ENCODE measurements around the gene KLK6.

Gene KLK6

DNA sequence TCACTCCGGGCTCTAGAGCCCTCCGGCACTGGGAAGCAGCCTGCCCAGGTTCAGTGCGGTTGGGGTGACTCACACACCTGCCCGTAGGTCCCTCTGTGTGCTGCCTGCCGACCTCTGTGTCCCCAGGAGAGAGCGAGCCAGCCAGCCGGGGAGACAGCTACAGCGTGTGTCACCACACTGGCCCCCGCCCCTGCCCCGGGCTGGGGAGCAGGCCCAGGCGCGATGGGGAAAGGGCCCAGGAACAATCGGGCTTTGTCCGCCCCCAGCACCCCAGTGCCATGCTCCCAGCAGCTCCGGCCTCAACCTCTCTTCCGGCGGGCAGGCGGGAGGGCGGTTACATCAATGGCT lies at the start of gene KLK6:
TSS of gene KLK6 (minus strand) at position 179 of the 348 bp plus-strand sequence. CDS start 1,487 bp downstream, outside the sequence.
- no peak for DNase-seq

DNA sequence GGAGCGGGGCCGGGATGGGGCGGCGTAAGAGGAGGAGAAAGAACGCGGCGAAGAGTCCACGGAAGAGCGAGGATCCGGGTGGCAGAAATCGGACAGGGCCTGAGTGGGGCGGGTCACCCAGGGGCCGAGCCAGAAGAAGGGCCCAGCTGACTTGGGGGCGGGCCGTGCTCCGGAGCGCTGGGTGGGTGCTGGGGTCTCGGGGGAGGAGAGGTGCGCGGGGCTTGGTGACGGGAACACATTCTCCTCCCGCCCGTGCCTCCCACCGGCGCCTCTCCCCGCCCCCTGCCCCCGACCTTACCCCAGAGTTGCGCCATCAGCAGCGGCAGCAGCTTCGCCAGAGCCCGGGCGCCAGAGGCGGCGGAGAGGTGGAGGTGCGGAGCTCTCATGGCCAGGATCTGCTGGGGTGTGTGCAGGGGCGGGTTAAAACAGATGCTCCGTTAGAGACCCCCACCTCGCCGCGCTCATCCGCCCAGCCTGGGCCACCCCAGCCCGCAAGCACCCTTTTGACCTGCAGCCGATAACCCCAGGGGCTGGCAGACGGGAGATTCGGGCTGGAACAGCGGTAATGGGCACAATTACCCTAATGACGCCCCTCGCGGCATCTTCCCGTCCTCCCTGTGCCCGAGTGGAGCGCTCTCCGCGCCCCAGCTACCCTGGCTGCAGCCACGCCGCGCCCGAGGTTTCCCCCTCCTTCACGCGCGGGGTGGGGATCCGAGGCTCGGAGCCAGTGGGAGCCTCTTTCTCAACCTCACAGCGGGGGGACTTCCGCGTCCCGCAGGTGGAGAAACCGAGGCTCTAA lies 49.6 kb upstream of the KLK6 start:
- no peak for DNase-seq

DNA sequence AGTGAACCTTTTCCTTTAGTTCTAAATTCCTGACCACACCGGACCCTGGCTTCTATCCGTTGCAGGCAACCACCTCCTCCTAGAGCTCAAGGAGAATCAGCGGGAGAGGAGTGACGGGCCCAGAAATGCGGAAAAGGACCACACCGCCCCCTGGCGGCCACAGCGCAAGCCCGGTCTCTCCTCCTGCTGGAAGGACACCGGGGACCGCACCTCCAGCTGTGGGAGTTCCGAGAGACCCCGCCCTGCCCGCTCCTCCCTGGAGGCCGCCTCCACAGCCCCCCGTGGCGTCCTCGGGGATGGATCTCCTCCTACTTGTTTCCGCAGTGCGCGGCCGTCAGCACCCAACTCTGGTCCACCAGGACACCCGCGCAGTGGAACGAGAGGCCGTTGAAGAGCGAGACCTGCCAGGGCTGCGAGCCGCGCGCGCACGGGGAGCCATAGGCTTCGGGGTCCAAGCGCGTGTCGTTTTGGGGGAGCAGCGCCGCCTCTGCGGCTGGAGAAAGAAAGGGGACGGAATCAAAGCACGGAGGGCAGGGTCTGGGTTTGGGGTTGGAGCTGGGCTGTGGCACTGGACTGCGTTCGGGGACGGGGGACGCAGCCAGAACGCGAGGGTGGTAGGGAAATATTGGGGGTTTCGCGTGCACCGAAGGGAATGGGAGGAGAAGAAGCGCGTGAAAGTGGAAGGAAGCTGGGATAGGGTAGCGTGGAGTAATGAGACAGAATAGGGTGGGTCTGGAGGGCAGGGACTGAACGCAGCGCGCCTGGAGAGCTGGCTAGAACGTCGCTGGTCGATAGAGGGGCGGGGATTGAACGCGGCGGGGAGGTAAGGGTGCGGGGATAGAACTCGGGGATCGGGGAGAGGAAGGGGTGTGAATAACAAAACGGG lies 47.6 kb upstream of the KLK6 start:
- peak; percentile 57 for DNase-seq

DNA sequence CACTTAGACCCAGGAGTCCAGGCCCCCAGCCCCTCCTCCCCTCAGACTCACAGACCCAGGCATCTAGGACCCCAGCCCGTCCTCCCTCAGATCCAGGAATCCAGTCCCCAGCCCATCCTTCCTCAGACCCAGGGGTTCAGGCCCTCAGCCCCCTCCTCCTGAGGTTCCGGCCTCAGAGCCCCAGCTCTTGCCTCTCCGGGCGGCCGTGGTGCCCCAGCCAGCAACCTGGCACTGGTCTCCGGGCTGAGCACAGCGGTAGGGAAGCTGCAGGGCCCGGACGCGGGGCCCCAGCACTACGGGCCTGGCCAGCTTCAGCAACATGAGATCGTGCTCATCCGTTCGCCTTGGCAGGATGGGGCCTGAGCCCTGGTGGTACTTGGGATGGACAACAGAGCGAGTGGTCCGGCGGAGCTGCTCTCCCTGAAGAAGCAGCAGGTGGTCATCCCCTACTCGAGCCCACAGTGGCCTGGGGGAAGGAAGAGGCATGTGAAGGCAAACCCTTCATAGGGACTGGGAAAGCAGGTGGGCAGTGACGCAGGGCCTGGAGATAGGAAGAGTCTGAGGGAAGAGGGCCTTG lies 46.4 kb upstream of the KLK6 start:
- DNase-seq, result no peak

DNA sequence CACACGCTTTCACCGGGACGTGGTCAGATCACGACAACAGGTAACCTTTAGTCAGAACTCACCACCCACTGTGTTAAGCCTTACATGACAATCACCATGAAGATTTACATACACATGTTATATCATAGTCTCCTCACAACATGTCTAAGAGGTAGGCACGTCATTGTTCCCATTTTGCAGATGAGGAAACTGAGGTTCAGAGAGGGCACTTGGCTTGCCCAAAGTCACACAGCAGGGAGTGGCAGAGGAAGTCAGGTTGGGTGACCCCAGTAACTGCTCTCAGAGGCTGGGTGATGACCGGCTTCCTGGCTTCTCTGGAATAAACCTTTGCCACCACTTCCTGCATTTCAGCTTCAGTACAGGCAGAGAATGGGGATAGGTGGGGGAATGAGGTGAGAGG lies 44.9 kb upstream of the KLK6 start:
- no peak for DNase-seq

DNA sequence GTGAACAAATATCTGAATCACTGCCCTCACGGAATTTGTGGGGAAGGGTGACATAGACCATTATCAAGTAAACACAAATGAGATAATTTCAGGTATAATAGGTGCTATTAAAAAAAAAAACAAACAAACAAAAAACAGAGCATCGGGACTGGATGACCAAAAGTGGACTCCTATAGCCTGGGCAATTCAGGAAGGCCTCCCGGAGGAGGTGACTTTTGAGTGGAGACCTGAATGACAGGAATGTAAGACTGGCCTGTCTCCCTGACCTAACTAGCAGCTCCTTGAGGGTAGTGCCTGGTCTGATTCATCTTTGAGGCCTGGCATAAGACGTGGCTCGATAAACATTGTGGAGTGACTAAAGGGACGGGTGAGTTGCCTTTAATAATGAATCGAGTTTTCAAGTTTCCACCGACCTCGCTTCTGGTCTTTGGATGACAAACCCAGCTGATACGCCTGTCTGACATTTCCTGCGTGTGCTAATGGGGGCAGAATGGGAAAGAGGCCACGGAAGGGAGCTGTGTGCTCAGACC lies 43.3 kb upstream of the KLK6 start:
- DNase-seq, result no peak

DNA sequence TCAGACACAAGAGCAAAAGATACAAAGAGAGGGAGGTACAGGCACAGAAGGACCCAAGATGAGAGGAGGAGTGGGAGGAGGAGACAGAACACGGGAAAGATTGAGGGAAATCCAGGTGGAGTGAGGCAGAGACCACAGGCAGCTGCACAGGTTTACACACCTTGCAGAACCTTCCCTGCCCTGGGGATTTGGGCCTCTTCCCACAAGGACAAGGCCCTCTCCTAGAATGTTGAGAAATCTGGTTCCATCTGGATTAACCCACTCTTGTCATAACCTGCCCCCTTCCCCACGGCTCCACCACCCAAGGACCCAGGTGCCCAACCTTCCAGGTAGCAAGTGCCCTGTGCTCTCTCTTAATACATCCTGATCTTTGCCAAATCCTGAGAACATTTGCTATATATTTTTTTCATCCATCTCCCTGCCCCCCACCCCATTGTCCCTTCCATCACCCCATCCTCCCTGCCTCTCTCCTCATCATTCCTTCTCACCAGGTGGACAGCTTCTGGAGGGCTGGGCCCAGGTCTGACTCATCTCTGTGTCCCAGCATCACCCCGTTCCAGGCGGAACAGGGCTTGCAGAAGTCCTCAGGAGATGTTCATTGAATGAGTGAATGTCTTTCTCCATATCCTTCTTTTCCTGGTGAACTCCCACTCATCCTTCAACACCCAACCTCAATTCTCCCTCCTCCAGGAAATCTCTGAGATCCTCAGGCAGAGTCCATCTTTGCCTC lies 40.8 kb upstream of the KLK6 start:
- no peak for DNase-seq

DNA sequence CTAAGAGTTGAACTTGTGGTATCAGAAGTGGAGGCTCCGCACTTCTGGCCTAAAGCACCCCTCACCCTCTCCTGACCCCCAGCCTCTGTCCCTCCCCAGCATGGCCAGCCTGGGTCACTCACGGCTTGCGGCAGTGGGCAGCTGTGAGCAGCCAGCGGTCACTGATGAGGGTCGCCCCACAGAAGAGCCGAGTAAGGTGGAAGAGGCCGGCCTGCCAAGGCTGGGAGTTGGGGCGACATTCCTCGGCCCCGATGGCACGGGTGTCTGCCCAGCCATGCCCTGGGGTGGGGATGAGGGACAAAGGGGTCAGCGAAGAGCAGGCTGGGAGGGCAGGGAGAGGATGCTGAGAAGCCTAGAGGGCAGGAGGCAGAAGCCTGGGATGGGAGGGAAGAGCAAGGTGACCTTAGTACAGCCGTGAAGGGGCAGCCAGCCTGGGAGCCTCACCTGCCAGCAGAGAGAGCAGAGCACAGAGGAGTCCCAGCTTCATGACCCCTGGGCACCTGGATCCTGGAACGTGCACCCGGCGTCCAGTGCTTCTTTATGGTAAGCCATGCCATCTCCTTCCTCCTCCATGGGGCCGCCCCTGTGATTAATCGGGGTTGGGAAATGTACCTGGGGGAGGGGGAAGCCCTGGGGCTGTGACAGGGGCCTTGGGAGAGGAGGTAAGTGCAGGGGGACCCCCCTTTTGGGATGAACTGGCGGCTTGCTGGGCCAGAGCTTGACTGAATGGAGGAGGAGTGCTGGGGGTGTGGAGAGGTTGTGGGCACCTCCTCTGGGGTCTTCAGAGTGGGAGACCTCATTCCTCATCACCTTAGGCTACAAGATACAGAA lies 39.9 kb upstream of the KLK6 start:
- DNase-seq, result no peak

DNA sequence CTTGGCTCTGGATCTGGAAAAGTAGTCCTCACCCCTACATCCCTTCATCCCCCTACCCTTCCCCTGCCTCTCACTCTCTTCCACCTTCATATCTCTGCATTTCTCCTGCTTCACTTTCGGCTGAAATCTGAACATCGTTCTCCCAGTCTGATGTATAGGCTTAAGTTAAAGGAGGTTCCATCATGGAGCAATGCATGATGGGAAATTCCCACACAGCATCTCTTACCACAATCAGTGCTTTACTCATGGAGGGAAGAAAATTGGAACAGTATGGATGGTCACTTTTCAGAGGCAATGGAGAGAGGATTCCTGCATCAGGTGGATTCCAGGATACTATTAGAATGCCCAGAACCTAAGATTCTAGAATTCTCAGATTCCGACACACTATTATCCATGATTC lies 38.1 kb upstream of the KLK6 start:
- DNase-seq, result no peak

DNA sequence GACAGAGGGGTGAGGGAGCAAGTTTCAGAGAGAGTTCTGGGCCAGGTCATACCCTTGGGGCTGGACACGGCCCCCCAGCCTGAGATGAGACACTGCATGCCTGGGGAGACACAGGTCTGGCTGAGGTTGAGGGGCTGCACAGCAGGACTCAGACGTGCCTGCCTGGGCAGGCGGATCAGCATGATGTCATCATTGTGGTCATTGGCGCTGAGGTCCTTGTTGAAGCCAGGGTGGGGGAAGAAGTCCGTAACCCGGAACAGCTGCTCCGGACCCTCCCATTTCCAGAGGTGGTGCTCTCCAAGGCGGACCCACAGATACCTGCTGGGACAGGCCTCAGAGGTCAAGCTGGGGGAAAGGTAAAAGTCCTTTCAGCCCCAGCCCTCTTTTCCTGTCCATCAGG lies 37.0 kb upstream of the KLK6 start:
- DNase-seq, result no peak

DNA sequence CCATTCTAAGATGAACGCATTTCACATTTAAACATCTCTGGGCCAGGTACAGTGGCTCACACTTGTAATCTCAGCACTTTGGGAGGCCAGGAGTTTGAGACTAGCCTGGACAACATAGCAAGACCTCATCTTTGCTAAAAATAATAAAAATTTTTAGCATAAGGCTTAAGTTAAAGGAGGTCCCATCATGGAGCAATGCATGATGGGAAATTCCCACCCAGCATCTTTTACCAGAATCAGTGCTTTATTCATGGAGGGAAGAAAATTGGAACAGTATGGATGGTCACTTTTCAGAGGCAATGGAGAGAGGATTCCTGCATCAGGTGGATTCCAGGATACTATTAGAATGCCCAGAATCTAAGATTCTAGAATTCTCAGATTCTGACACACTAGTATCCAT lies 35.9 kb upstream of the KLK6 start:
- DNase-seq, result no peak

DNA sequence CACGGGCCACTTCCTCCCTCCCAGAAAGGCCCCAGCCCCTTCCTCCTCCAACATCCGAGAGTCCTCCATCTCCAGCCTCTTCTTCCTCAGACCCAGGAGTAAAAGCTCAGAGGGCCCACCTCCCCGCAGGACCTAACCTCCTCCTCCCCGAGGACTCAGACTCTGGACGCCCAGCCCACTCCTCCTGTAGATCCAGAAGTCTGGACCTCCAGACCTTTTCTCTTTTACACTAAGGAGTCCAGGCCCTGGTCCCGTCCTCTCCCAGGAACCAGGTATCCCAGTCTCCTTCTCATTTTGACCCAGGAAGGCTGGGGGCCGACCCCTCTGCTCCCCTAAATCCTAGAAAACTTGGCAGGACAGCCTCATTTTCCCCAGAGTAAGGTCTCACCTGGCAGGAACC lies 33.9 kb upstream of the KLK6 start:
- no peak for DNase-seq

DNA sequence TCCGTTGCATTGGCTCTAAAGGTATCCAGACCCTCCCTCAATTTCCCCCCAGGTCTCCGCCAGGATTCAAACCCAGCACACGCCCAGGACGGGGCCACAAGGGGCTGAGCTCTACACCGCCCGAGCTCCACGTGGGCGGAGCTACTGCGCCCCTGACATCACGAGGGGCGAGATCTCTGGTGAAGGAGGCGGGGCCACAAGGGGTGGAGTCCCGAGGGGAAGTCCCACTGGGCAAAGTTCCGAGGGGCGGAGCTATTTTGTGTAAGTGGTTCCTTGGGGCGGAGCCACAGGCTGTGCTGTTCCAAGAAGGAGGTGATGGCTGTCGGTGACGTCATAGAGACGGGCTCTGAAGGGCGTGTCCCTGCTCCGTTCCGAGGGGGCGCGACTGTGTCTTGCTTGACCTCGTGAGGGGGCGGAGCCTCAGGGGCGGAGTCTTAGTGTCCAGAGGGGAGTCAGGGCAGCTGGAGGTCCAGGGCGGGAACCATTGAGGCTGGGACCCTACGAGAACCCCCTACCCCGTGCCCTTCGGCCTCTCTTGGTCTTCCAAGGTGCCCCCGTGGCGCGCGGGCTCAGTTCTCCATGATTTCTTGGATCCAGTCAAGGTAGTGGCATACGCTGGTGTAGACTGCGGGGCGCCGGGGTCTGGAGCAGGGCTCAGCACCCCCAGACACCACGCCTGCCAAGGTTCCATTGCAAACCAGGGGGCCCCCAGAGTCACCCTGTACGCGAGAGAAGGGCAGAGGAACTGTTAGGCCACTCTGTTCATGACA lies 33.3 kb upstream of the KLK6 start:
- DNase-seq, result no peak

DNA sequence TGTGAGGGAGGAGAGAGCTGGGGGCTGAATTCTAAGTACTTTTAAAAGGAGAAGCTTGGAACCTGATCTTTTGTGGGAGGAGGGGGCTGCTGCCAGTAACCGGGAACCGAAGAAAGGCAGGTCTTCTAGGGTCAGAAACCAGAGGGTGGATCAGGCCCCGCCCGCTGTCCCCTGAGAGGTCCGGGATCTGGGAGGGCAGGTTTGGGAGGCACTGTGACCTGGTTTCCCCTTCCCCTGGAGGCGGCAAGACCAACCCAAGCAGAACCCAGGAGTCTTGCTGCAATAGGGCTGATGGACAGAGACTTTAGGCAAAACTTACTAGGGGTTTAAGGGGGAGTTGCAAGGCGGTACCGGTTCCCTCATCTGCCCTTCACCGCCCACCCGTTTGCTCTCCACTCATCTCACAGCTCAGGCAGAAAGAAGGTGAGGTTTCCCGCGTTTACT lies 32.7 kb upstream of the KLK6 start:
- DNase-seq, result no peak

DNA sequence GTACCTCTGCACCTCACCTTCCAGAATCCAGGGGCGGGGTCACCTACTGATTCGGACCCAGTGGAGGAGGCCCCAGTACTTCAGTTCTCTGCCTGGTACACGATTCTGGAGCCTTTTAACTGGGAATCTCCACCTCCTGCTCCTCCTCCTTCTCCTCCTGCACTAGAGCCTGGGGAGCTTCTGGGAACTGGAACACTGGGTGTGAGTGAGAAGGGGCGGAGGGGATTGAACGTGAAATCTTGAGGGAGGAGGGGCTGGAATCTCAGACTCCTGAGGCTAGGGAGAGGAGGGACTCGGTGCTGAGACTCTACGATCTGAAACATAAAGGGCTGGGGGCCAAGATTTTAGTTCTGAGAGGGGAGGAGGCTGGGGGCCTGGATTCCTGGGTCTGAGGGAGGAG lies 32.1 kb upstream of the KLK6 start, which contains the start of gene KLK8:
TSS of gene KLK8 (minus strand) at position 90 of the 400 bp plus-strand sequence. CDS start 437 bp downstream, outside the sequence.
- DNase-seq, result no peak

DNA sequence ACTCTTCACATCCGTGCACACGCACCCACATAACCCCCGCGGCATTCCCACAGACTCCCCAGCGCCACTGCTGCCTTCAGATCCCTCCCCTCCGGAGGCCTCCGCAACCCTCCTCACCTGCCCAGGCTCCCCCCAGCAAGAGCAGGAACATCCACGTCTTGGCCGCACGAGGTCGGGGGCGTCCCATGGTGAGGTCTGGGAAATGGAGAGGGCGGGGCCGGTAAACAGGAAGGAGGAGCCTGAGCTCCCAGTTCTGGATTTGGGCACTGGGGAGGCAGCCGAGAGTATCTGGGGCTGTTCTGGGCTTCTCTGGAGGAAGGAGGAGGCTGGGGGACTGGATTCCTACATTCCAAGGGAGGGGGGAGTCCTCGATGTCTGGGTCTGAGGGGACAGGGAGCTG lies 31.6 kb upstream of the KLK6 start:
- DNase-seq, result no peak

DNA sequence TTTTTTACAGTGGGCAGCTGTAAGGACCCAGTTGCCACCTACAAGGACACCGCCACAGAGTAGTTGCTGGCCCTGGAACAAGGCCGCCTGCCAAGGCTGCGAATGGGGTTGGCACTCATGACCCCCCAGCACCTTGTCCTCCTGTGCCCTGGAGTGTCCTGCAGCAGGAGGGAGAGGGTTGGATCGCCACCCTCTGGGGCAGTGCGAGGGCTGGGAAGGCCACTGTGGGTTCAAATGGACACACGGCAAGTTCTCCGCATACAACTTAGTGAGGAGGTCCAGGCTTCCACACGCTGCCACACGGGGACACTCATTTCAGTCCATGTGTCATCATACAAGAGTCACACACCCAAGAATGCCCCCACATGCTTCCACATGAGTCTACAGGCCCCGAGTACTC lies 31.0 kb upstream of the KLK6 start:
- no peak for DNase-seq

DNA sequence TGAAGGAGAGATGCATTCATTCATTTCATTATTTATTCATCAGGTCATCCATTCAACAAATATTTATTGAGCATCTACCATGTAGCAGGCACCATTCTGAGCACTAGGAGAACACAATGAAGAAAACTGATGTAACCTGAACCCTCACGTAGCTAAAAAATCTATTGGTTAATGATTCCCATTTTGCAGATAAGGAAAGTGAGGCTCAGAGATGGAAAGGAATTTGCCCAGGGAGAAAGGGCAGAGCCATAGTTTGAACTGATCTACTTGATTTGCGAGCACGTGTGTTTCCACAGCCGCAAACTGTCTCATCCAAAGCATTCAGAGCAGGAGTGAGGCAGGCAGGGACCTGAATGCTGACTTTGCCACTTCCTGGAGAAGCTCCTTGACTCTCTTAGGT lies 29.3 kb upstream of the KLK6 start:
- no peak for DNase-seq

DNA sequence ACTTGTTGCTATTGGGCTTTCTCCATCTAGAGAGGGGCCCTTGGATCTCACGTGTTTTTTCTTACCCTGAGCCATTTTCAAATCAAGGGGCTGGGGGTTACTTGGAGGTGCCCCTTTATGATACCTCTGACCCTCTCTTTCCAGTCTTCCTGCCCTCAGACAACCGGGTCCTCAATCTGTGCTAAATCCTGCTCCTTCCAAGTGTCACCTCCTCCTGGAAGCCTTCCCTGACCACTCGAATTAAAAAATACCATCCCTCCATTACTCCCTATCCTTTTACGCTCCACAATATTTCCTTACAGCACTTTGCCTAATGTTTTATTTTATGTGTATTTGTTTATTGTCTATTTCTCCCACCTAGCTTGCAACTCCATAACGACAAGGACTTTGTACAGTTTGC lies 28.7 kb upstream of the KLK6 start:
- DNase-seq, result no peak

DNA sequence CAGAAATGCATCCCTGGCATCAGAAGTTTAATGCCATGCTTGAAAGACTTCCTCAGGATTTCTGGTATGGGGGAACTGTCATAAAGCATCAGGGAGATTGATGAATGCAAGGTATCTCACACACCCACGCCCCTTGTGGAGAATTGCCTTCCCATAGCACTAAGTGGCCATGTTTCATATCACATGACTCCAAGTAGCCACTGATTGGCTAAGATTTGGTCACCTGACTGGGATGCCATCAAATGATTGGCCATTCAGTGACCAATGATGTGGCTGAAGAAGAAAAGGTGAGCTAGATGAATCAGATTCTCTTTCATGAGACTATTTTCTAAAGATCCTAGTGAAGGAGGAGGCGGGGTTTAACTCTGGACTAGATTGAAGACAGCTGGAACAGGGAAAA lies 24.7 kb upstream of the KLK6 start:
- DNase-seq, result no peak

DNA sequence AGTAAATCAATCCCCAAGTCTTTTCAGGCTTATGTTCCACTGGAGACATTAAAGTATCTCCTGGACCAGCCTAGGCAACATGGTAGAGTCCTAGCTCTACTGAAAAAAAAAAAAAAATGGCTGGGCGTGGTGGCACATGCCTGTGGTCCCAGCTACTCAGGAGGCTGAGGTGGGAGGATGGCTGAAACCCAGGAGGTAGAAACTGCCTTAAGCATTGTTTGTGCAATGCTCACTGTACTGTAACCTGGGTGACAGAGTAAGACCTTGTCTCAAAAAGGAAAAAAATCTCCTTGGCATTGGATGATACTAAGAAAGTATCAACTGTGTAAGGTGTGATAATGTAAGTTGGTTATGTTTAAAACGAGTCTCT lies 23.3 kb upstream of the KLK6 start:
- no peak for DNase-seq
